Measurements from ENCODE around the gene SH3GLB1. TPM values are rescaled to one million over a fixed set of nuclear protein-coding genes. Genes with fewer than 3 reads are reported as not detected.
A peak's percentile ranks its signal among the peaks of the same experiment; 100 is the strongest.

SH3GLB1 gene
- total and polyA plus RNA-seq, 2 donors (not counting 1 experiment from before 2014, with no cell fraction given), result 41.5 to 80.2 TPM

GRCh38 chr1:86774305-86775295, 70.2 kb downstream of the SH3GLB1 start:
- H3K36me3 ChIP-seq (ENCODE audit: control insufficient read depth, insufficient read depth, low read length), result no peaks in the 10 kb centered on the region
- H3K4me2 ChIP-seq (ENCODE audit: extremely low read depth, insufficient read depth, low read length), result peak overlapping the region; percentile 89
- H2AFZ ChIP-seq (ENCODE audit: low read length), result no peak overlapping the region
- no peak overlapping the region for H3K9ac ChIP-seq (ENCODE audit: insufficient read depth, low read length)
- H3K9me3 ChIP-seq (ENCODE audit: control insufficient read depth, insufficient read depth, low read depth, low read length), result no peaks in the 10 kb centered on the region
- H4K20me1 ChIP-seq (ENCODE audit: control insufficient read depth, extremely low read depth, insufficient read depth, low read length), result no peaks in the 10 kb centered on the region
- H3K4me3 ChIP-seq (replicated peaks in 1 of 4; ENCODE audit: control extremely low read depth in 1 of 4, insufficient read depth in 1 of 4, low read depth in 3 of 4, low read length in 4 of 4), result peak overlapping the region in 3 of 4 experiments; percentile 9 to 20 (median 15)
- no peaks in the 10 kb centered on the region for H3K27me3 ChIP-seq (ENCODE audit: control insufficient read depth, insufficient read depth, low read length)
- H3K27ac ChIP-seq (ENCODE audit: insufficient read depth, low read length), result peak overlapping the region; percentile 49
- peak; percentile 91 to 92 for DNase-seq (ENCODE audit: low read depth in 2 of 2)
- H3K4me1 ChIP-seq (ENCODE audit: control insufficient read depth, extremely low read depth, insufficient read depth, low read length), result peaks cover 18% of the 10 kb centered on the region
- no peak for TF ChIP-seq EZH2 (IDR thresholded peaks at IDR 0.05; ENCODE audit: low read length, missing control alignments)
- TF ChIP-seq CTCF (conservative IDR thresholded peaks at IDR 0.05 in 1 of 2, IDR thresholded peaks at IDR 0.05 in 1 of 2; ENCODE audit: low read depth in 1 of 2, low read length in 2 of 2), result no peak
- no peaks in the 10 kb centered on the region for H3K79me2 ChIP-seq (ENCODE audit: control insufficient read depth, insufficient read depth, low read length)

DNA sequence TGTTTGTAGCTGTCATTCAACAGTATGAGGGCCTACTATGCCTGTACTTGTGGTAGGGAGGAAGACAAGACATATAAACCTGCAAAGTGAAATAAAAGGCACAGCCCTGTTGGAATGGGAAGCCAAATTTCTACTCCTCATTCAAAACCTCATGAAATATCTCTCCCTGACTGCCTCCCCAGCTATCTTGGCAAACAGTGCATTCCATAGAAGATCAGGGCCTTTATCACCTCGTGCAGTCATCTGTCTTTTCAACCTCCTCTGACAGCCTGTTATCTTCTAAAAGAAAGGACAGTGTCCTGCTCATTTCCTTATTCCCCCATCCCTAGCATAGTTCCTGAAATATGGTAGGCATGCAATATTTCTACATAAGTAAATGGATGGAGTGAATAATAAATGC, 71.0 kb downstream of the SH3GLB1 start:
- H3K9ac ChIP-seq (ENCODE audit: insufficient read depth, low read length), result no peak overlapping the region
- DNase-seq (ENCODE audit: low read depth in 2 of 2), result no peak
- no peaks in the 10 kb centered on the region for H3K79me2 ChIP-seq (ENCODE audit: control insufficient read depth, insufficient read depth, low read length)
- TF ChIP-seq CTCF (conservative IDR thresholded peaks at IDR 0.05 in 1 of 2, IDR thresholded peaks at IDR 0.05 in 1 of 2; ENCODE audit: low read depth in 1 of 2, low read length in 2 of 2) (no peak), EZH2 (IDR thresholded peaks at IDR 0.05; ENCODE audit: low read length, missing control alignments) (no peak)
- H3K27me3 ChIP-seq (ENCODE audit: control insufficient read depth, insufficient read depth, low read length), result no peaks in the 10 kb centered on the region
- H3K9me3 ChIP-seq (ENCODE audit: control insufficient read depth, insufficient read depth, low read depth, low read length), result no peaks in the 10 kb centered on the region
- no peaks in the 10 kb centered on the region for H4K20me1 ChIP-seq (ENCODE audit: control insufficient read depth, extremely low read depth, insufficient read depth, low read length)
- H3K36me3 ChIP-seq (ENCODE audit: control insufficient read depth, insufficient read depth, low read length), result no peaks in the 10 kb centered on the region
- H2AFZ ChIP-seq (ENCODE audit: low read length), result no peak overlapping the region
- no peak overlapping the region for H3K27ac ChIP-seq (ENCODE audit: insufficient read depth, low read length)
- H3K4me1 ChIP-seq (ENCODE audit: control insufficient read depth, extremely low read depth, insufficient read depth, low read length), result peaks cover 18% of the 10 kb centered on the region
- H3K4me2 ChIP-seq (ENCODE audit: extremely low read depth, insufficient read depth, low read length), result no peak overlapping the region
- no peak overlapping the region for H3K4me3 ChIP-seq (replicated peaks in 1 of 4; ENCODE audit: control extremely low read depth in 1 of 4, insufficient read depth in 1 of 4, low read depth in 3 of 4, low read length in 4 of 4)

DNA sequence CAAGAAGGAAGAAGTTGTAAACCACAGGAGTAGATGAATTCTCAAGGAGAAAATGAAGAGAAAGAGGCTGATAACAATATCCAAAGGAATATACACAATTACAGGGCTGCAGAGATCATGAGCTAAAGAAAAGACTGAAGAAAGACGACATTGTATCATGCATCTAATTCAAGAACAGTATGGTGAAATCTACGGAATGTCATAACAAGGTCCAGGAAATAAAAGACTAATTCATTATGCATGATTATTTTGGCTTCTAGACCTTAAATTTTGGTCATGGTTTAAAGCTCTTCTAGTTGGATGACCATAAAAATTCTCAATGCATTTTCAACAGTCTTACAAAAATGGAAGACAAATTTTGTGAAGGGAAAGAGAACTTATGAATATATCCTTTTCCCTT, 71.7 kb downstream of the SH3GLB1 start:
- Histone ChIP-seq H2AFZ (ENCODE audit: low read length) (no peak overlapping the region), H3K27ac (ENCODE audit: insufficient read depth, low read length) (no peak overlapping the region), H3K4me2 (ENCODE audit: extremely low read depth, insufficient read depth, low read length) (no peak overlapping the region), H3K36me3 (ENCODE audit: control insufficient read depth, insufficient read depth, low read length) (no peaks in the 10 kb centered on the region), H3K27me3 (ENCODE audit: control insufficient read depth, insufficient read depth, low read length) (no peaks in the 10 kb centered on the region), H3K4me1 (ENCODE audit: control insufficient read depth, extremely low read depth, insufficient read depth, low read length) (peaks cover 18% of the 10 kb centered on the region), H3K4me3 (replicated peaks in 1 of 4; ENCODE audit: control extremely low read depth in 1 of 4, insufficient read depth in 1 of 4, low read depth in 3 of 4, low read length in 4 of 4) (no peak overlapping the region), H4K20me1 (ENCODE audit: control insufficient read depth, extremely low read depth, insufficient read depth, low read length) (no peaks in the 10 kb centered on the region), H3K9me3 (ENCODE audit: control insufficient read depth, insufficient read depth, low read depth, low read length) (no peaks in the 10 kb centered on the region), H3K79me2 (ENCODE audit: control insufficient read depth, insufficient read depth, low read length) (no peaks in the 10 kb centered on the region), H3K9ac (ENCODE audit: insufficient read depth, low read length) (no peak overlapping the region)
- no peak for TF ChIP-seq EZH2 (IDR thresholded peaks at IDR 0.05; ENCODE audit: low read length, missing control alignments)
- TF ChIP-seq CTCF (conservative IDR thresholded peaks at IDR 0.05 in 1 of 2, IDR thresholded peaks at IDR 0.05 in 1 of 2; ENCODE audit: low read depth in 1 of 2, low read length in 2 of 2), result no peak
- DNase-seq (ENCODE audit: low read depth in 2 of 2), result peak in 1 of 2 donors; percentile 51
